Endothelial cell of umbilical vein (primary cell): Measurements from ENCODE around the gene SYDE1. TPM values are rescaled to one million over a fixed set of nuclear protein-coding genes. Genes with fewer than 3 reads are reported as not detected.

Experiments
- Bru-seq: library from RNA; stranded (reverse); fragments of 400-500 nt; gene quantifications from one replicate; lab custom pipeline; 2021; lab: Mats Ljungman, UMichigan
- BruChase-seq, 2 experiments: library from RNA; stranded (reverse); fragments of 400-500 nt; gene quantifications; one replicate each; lab custom pipeline; 2021; lab: Mats Ljungman, UMichigan
- BruUV-seq: library from RNA; stranded (reverse); fragments of 400-500 nt; replicated peaks from 2 replicates; lab custom pipeline; 2021; lab: Mats Ljungman, UMichigan
- CTCF ChIA-PET: fragments of 300-600, 350-600 bp; sonication (Branson Sonifier 250); formaldehyde crosslinking; loops from one replicate; lab custom pipeline; 2021; ENCODE audit warnings: antibody characterized with exemption, inconsistent platforms; lab: Charles Lee
- POLR2A ChIA-PET: fragments of 300-600, 350-600 bp; sonication (Branson Sonifier 250); formaldehyde crosslinking; loops from one replicate; lab custom pipeline; 2021; ENCODE audit warnings: antibody characterized with exemption, inconsistent platforms; lab: Charles Lee
- DNase-seq: peaks from one replicate; pipeline ENCODE4 v3.0.0-alpha.2; 2011; ENCODE audit warnings: low read depth, low spot score
- FAIRE-seq: peaks from 2 replicates; lab custom pipeline; 2011; peaks lifted over from hg19 to GRCh38; lab: Jason Lieb, UNC
- H2AFZ ChIP-seq: 2 replicates; pipeline ENCODE4 v1.6.0; 2012; ENCODE audit warnings: low read depth, low read length, control low read depth, inconsistent platforms
- H3K27ac ChIP-seq: 2 replicates; pipeline ENCODE4 v1.5.1; 2011; ENCODE audit warnings: low read depth, mild to moderate bottlenecking, control low read depth, low read length, moderate library complexity; ENCODE audit not compliant: insufficient read depth
- H3K27me3 ChIP-seq, 2 experiments: 2 replicates each; pipeline versions ENCODE4 v1.6.0 to v1.6.1; 2011; ENCODE audit warnings: low read length in 2 of 2, mixed read lengths in 1 of 2; ENCODE audit not compliant: control insufficient read depth in 2 of 2, insufficient read depth in 2 of 2
- H3K36me3 ChIP-seq, 2 experiments: 2 replicates in 1 of 2; 3 replicates in 1 of 2; pipeline ENCODE4 v1.5.1; 2011; ENCODE audit warnings: low read length in 2 of 2, mild to moderate bottlenecking in 1 of 2, moderate library complexity in 1 of 2; ENCODE audit not compliant: control insufficient read depth in 2 of 2, insufficient read depth in 2 of 2; ENCODE audit errors: extremely low read depth in 1 of 2
- H3K4me1 ChIP-seq: 3 replicates; pipeline ENCODE4 v1.5.1; 2011; ENCODE audit warnings: mild to moderate bottlenecking, low read length; ENCODE audit not compliant: control insufficient read depth, insufficient read depth; ENCODE audit errors: extremely low read depth
- H3K4me2 ChIP-seq: 2 replicates; pipeline ENCODE4 v1.6.1; 2011; ENCODE audit warnings: low read length, control low read depth, mixed read lengths; ENCODE audit not compliant: insufficient read depth
- H3K4me3 ChIP-seq, 3 experiments: fragments of 200-600 bp in 1 of 3; sonication (generic), shearing (Covaris generic) in 1 of 3; replicated peaks in 1 of 3; 2 replicates each; pipeline ENCODE4 v1.5.1; 2011 to 2016; ENCODE audit warnings: control low read depth in 3 of 3, low read length in 3 of 3, mild to moderate bottlenecking in 2 of 3, inconsistent platforms in 1 of 3, low read depth in 1 of 3, moderate library complexity in 1 of 3; ENCODE audit not compliant: insufficient read depth in 1 of 3
- H3K79me2 ChIP-seq: 2 replicates; pipeline ENCODE4 v1.6.0; 2012; ENCODE audit warnings: low read length, inconsistent platforms; ENCODE audit not compliant: control insufficient read depth, insufficient read depth
- H3K9ac ChIP-seq: replicated peaks from 2 replicates; pipeline ENCODE3; 2011; ENCODE audit warnings: low read length, control low read depth; ENCODE audit not compliant: insufficient read depth; ENCODE audit errors: extremely low read depth
- H3K9me1 ChIP-seq: replicated peaks from 3 replicates; pipeline ENCODE4 v1.6.0; 2011; ENCODE audit warnings: mild to moderate bottlenecking, low read length; ENCODE audit not compliant: control insufficient read depth, insufficient read depth; ENCODE audit errors: extremely low read depth
- H3K9me3 ChIP-seq: replicated peaks from 2 replicates; pipeline ENCODE4 v1.5.1; 2012; ENCODE audit warnings: low read length, inconsistent platforms; ENCODE audit not compliant: control insufficient read depth, insufficient read depth
- H4K20me1 ChIP-seq: replicated peaks from 2 replicates; pipeline ENCODE3; 2011; ENCODE audit warnings: mild to moderate bottlenecking, low read length; ENCODE audit not compliant: control insufficient read depth, insufficient read depth; ENCODE audit errors: extremely low read depth
- EZH2 ChIP-seq: IDR thresholded peaks from 2 replicates; pipeline ENCODE4 v1.6.1; 2012; ENCODE audit warnings: borderline replicate concordance, low read depth, mild to moderate bottlenecking, moderate library complexity, low read length, inconsistent platforms; ENCODE audit not compliant: severe bottlenecking
- FOS ChIP-seq: IDR thresholded peaks from 2 replicates; pipeline ENCODE4 v1.6.1; 2011; ENCODE audit warnings: mild to moderate bottlenecking, low read length, moderate library complexity, borderline replicate concordance; ENCODE audit not compliant: insufficient read depth
- GATA2 ChIP-seq: IDR thresholded peaks from 2 replicates; pipeline ENCODE4 v1.7.0; 2011; ENCODE audit warnings: low read depth, mild to moderate bottlenecking, moderate library complexity, mixed read lengths, low read length; ENCODE audit not compliant: insufficient read length, insufficient read depth
- JUN ChIP-seq: IDR thresholded peaks from 2 replicates; pipeline ENCODE4 v1.6.1; 2011; ENCODE audit warnings: borderline replicate concordance, low read depth; ENCODE audit not compliant: insufficient read length, insufficient read depth
- MYC ChIP-seq: IDR thresholded peaks from one replicate; pipeline ENCODE4 v1.6.1; 2011; ENCODE audit warnings: mild to moderate bottlenecking, low read depth, low read length
- POLR2A ChIP-seq: IDR thresholded peaks from 2 replicates; pipeline ENCODE4 v1.6.1; 2012; ENCODE audit warnings: low read depth, mild to moderate bottlenecking, control low read depth, low read length
- POLR2AphosphoS5 ChIP-seq: IDR thresholded peaks from 2 replicates; pipeline ENCODE4 v1.6.1; 2012; ENCODE audit warnings: low read depth, mild to moderate bottlenecking, control low read depth, low read length, moderate library complexity; ENCODE audit not compliant: insufficient read depth
- dilution Hi-C: fragments of 300-500 bp; cut with MboI; formaldehyde crosslinking; loops from one replicate; pipeline ENCODE4 v1.15.0; 2019; ENCODE audit warnings: low sequenced_read_pairs; ENCODE audit not compliant: extremely low pct_ligation_motif_present
- intact Hi-C: fragments of 100-400 bp; cut with micrococcal nuclease; formaldehyde crosslinking; loops from one replicate; pipeline ENCODE4 v1.10.0; 2022
- long read RNA-seq: library from polyadenylated mRNA; stranded (forward); transcript quantifications from one replicate; pipeline ENCODE4 v2.0.0, GENCODE V29; 2021
- polyA minus RNA-seq, 3 experiments: library from RNA; depleted of rRNA, polyadenylated mRNA; stranded (reverse); fragments of >200 nt; gene quantifications; 1 replicate in 1 of 3; 2 replicates in 2 of 3; pipeline ENCODE4 v1.2.3, GENCODE V29; 2011
- polyA plus RNA-seq, 4 experiments: library from polyadenylated mRNA; depleted of rRNA in 3 of 4; stranded (reverse) in 3 of 4; unstranded in 1 of 4; fragments of >200 nt; gene quantifications; 2 replicates each; pipeline versions ENCODE4 v1.2.1 to v1.2.3, GENCODE V29; 2011 to 2012; ENCODE audit warnings: missing spikeins in 1 of 4
- total RNA-seq: library from RNA; stranded (reverse); gene quantifications from 2 replicates; pipeline ENCODE4 v1.2.3, GENCODE V29; 2021

SYDE1 gene, protein sequence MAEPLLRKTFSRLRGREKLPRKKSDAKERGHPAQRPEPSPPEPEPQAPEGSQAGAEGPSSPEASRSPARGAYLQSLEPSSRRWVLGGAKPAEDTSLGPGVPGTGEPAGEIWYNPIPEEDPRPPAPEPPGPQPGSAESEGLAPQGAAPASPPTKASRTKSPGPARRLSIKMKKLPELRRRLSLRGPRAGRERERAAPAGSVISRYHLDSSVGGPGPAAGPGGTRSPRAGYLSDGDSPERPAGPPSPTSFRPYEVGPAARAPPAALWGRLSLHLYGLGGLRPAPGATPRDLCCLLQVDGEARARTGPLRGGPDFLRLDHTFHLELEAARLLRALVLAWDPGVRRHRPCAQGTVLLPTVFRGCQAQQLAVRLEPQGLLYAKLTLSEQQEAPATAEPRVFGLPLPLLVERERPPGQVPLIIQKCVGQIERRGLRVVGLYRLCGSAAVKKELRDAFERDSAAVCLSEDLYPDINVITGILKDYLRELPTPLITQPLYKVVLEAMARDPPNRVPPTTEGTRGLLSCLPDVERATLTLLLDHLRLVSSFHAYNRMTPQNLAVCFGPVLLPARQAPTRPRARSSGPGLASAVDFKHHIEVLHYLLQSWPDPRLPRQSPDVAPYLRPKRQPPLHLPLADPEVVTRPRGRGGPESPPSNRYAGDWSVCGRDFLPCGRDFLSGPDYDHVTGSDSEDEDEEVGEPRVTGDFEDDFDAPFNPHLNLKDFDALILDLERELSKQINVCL
- 35.3 and 38.2 TPM in 2 replicates for total RNA-seq
- polyA plus RNA-seq = 33.1 and 40.1 TPM in 2 replicates
- 16.2 and 20.1 TPM in 2 replicates for polyA plus RNA-seq (2011; cell fraction: cytosol; rRNA removed)
- polyA plus RNA-seq (2011; cell fraction: nucleus; rRNA removed) = 36.6 and 47.6 TPM in 2 replicates
- 14.9 and 17.7 TPM in 2 replicates for polyA plus RNA-seq (2012)
- polyA minus RNA-seq = 14.3 and 18.3 TPM in 2 replicates
- 33.7 TPM for polyA minus RNA-seq (2011; cell fraction: cytosol; rRNA and poly(A)+ RNA removed)
- polyA minus RNA-seq (2011; cell fraction: nucleus; rRNA and poly(A)+ RNA removed) = 9.8 and 16.8 TPM in 2 replicates
- Bru-seq, nascent RNA = percentile 65 among the genes with signal in this experiment
- BruChase-seq, experiment 1, labeled RNA remaining after a 6-hour chase = percentile 63 among the genes with signal in this experiment
- BruChase-seq, experiment 2, labeled RNA remaining after a 2-hour chase = percentile 76 among the genes with signal in this experiment
- long read RNA-seq, transcript SYDE1-201 (8 exons, 3,264 nt) = major isoform, 10 of 39 reads
- long read RNA-seq, partial matches to known transcripts = 16 of 39 reads
- long read RNA-seq, other reads (novel, unspliced or antisense) = 10 of 39 reads

DNA sequence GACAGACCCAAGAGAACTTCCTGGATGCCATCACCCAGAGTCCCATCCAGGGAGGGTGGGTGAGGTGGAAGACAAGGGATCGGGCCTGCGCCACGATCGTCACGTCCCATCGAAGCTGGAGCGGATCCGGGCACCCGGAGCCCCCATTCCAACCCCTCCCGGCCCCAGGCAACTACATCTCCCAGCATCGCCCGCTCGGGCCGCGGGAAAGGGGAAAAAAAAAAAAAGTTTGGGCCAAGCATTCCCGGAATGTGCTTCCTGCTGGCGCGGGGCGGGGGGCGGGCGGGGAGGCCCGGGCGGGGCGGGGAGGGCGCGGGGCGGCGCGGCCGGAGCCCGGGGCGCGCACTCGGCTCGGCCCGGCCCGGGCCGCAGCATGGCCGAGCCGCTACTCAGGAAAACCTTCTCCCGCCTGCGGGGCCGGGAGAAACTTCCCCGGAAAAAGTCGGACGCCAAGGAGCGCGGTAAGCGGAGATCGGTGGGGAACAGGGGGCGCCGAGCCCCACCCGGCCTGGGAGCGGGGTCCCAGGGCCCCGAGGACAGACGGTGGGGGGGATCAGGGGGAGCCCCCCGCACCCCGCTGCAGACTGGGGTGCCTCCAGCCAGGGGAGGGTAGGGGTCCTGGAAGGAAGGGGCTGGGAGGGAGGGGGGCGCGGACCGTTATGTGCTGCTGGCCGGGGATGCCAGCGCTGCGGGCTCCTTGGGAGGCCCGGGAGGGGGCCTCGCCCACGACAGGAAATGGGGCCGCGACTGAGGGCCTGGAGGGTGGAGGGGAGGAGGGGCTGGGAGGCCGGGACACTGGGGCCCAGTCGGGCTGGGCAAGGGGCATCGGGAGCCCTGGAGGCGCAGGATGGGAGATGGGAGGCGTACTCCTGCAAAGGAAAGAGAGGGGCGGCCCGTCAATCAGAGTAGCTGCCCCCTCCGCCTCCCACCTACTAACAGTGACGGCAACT is at the start of gene SYDE1:
SYDE1 (plus strand) TSS at position 341 of the 950 bp plus-strand sequence; CDS start at position 374, 33 bp downstream.
- FAIRE-seq (peak; percentile 61), DNase-seq (peak; percentile 26)
- H3K79me2 ChIP-seq = peaks cover 19% of the 10 kb centered on the region
- H4K20me1 ChIP-seq = no peaks in the 10 kb centered on the region
- BruUV-seq = no TSS peak
- TF ChIP-seq MYC (no peak), GATA2 (no peak), POLR2AphosphoS5 (peak; percentile 61), EZH2 (no peak), FOS (no peak), JUN (no peak), POLR2A (peak; percentile 75)
- peak within 1 kb of the TSS; percentile 97 for H3K4me2 ChIP-seq
- intact Hi-C loops (loop anchor here (1.0 to 10.0 kb wide), 6 partner anchors 18 to 1077 kb away; partner anchors contain the start of genes AKAP8, AKAP8L, FAM32A and TECR), dilution Hi-C loops (no loop called here)
- ChIA-PET POLR2A (no interaction called here), CTCF (interaction anchor here (0.8 to 1.3 kb wide), 2 partner anchors 15 to 17 kb away, joined by 3 to 7 read pairs; a partner anchor contains a TSS)
- H3K9ac ChIP-seq = peak within 1 kb of the TSS; percentile 79
- peak within 1 kb of the TSS; percentile 82 to 93 (median 93) for H3K4me3 ChIP-seq
- peak within 1 kb of the TSS; percentile 100 for H2AFZ ChIP-seq
- peak within 1 kb of the TSS; percentile 60 for H3K27ac ChIP-seq
- H3K4me1 ChIP-seq = peaks cover 8% of the 10 kb centered on the region
- H3K27me3 ChIP-seq = no peaks in the 10 kb centered on the region
- H3K36me3 ChIP-seq = peaks cover 17 to 21% of the 10 kb centered on the region in 2 experiments
- H3K9me1 ChIP-seq = no peaks in the 10 kb centered on the region
- H3K9me3 ChIP-seq = no peaks in the 10 kb centered on the region
